GM20431 (cell line): ENCODE results near the gene BDKRB2.

Experiments
- in situ Hi-C: fragments of 300-500 bp; cut with MseI, MboI; formaldehyde crosslinking; loops from one replicate; pipeline ENCODE4 v1.15.0; 2020; ENCODE audit warnings: low sequenced_read_pairs; ENCODE audit not compliant: unreplicated experiment

Gene BDKRB2

GRCh38 chr14:96264853-96265252, 60.2 kb downstream of the BDKRB2 start:
- in situ Hi-C loops: loop anchor here (10.0 kb wide), 1 partner anchor 160 kb away; no protein-coding TSS in a partner anchor

GRCh38 chr14:96265383-96266095, 60.9 kb downstream of the BDKRB2 start:
- in situ Hi-C loops: loop anchor here (10.0 kb wide), 1 partner anchor 161 kb away; no protein-coding TSS in a partner anchor

- in situ Hi-C loops: loop anchor here (10.0 kb wide), 1 partner anchor 163 kb away; no protein-coding TSS in a partner anchor
Observed at GRCh38 chr14:96267336-96267735, 62.7 kb downstream of the BDKRB2 start.

GRCh38 chr14:96267916-96268315, 63.3 kb downstream of the BDKRB2 start:
- in situ Hi-C loops: loop anchor here (10.0 kb wide), 1 partner anchor 163 kb away; no protein-coding TSS in a partner anchor

- in situ Hi-C loops: loop anchor here (10.0 kb wide), 1 partner anchor 164 kb away; no protein-coding TSS in a partner anchor
Observed at GRCh38 chr14:96268431-96269358, 64.1 kb downstream of the BDKRB2 start.

- in situ Hi-C loops: loop anchor here (10.0 kb wide), 1 partner anchor 165 kb away; no protein-coding TSS in a partner anchor
Observed at GRCh38 chr14:96269359-96269710, 64.7 kb downstream of the BDKRB2 start.

GRCh38 chr14:96270565-96271420, 66.2 kb downstream of the BDKRB2 start:
- in situ Hi-C loops: no loop called here

- in situ Hi-C loops: no loop called here
Observed at GRCh38 chr14:96271421-96271762, 66.8 kb downstream of the BDKRB2 start.

- in situ Hi-C loops: no loop called here
Observed at GRCh38 chr14:96272777-96273473, 68.3 kb downstream of the BDKRB2 start.

GRCh38 chr14:96273629-96274028, 69.0 kb downstream of the BDKRB2 start:
- in situ Hi-C loops: no loop called here

GRCh38 chr14:96274122-96274521, 69.5 kb downstream of the BDKRB2 start:
- in situ Hi-C loops: no loop called here

GRCh38 chr14:96274543-96274942, 69.9 kb downstream of the BDKRB2 start:
- in situ Hi-C loops: no loop called here

GRCh38 chr14:96275177-96276112, 70.8 kb downstream of the BDKRB2 start:
- in situ Hi-C loops: no loop called here

GRCh38 chr14:96277890-96278289, 73.3 kb downstream of the BDKRB2 start:
- in situ Hi-C loops: no loop called here

- in situ Hi-C loops: no loop called here
Observed at GRCh38 chr14:96279564-96279963, 74.9 kb downstream of the BDKRB2 start.

- in situ Hi-C loops: no loop called here
Observed at GRCh38 chr14:96280104-96280503, 75.5 kb downstream of the BDKRB2 start.

GRCh38 chr14:96281486-96281885, 76.8 kb downstream of the BDKRB2 start:
- in situ Hi-C loops: no loop called here

- in situ Hi-C loops: no loop called here
Observed at GRCh38 chr14:96284008-96284407, 79.4 kb downstream of the BDKRB2 start.
